HepG2 (cell line): ENCODE data around the gene NSD1. TPM values are rescaled to one million over a fixed set of nuclear protein-coding genes. Genes with fewer than 3 reads are reported as not detected.

ENCODE experiments used
- ATAC-seq: fragments of 200-7000 bp; cut with Tn5 transposase; 3 replicates; pipeline ENCODE4 v1.9.1; 2020; ENCODE audit warnings: mild to moderate bottlenecking, moderate library complexity
- BruUV-seq: library from RNA; stranded (reverse); fragments of 400-500 nt; replicated peaks from 2 replicates; lab custom pipeline; 2021; lab: Mats Ljungman, UMichigan
- CTCF ChIA-PET: fragments of 300-600 bp; formaldehyde crosslinking; extraction: SDS; loops from one replicate; lab custom pipeline; 2021; ENCODE audit warnings: low total read pairs, inconsistent platforms, low intra/inter-chr PET ratio; lab: Yijun Ruan, JAX
- POLR2A ChIA-PET: fragments of 350-600 bp; sonication (Branson Sonifier 250); formaldehyde crosslinking; loops from one replicate; lab custom pipeline; 2020; ENCODE audit warnings: antibody characterized with exemption, inconsistent platforms; lab: Yijun Ruan, JAX
- DNase-seq: peaks from one replicate; pipeline ENCODE4 v3.0.0-alpha.2; 2015; ENCODE audit warnings: low spot score
- FAIRE-seq: peaks from 3 replicates; lab custom pipeline; 2011; peaks lifted over from hg19 to GRCh38; lab: Jason Lieb, UNC
- H2AFZ ChIP-seq: one replicate; pipeline ENCODE4 v1.6.1; 2011; ENCODE audit warnings: low read length, inconsistent platforms
- H3K27ac ChIP-seq: fragments of 300-600 bp; 3 replicates; pipeline ENCODE4 v1.8.0; 2011; ENCODE audit warnings: mixed run types, mild to moderate bottlenecking, mixed read lengths, low read length, inconsistent platforms; ENCODE audit not compliant: insufficient read depth; ENCODE audit errors: extremely low read length
- H3K27me3 ChIP-seq, 2 experiments: fragments of 200-600 bp in 1 of 2; 2 replicates in 1 of 2; 3 replicates in 1 of 2; pipeline versions ENCODE4 v1.6.0 to v1.8.0; 2011; ENCODE audit warnings: low read length in 2 of 2, mild to moderate bottlenecking in 2 of 2, moderate library complexity in 2 of 2, inconsistent platforms in 1 of 2; ENCODE audit not compliant: insufficient read depth in 2 of 2, control insufficient read depth in 1 of 2
- H3K36me3 ChIP-seq, 2 experiments: fragments of 200-600 bp in 1 of 2; replicated peaks in 1 of 2; 2 replicates in 1 of 2; 3 replicates in 1 of 2; pipeline versions ENCODE4 v1.5.1 to v1.8.0; 2011; ENCODE audit warnings: low read length in 2 of 2, inconsistent platforms in 1 of 2; ENCODE audit not compliant: insufficient read depth in 2 of 2, control insufficient read depth in 1 of 2
- H3K4me1 ChIP-seq: 2 replicates; pipeline ENCODE4 v1.5.1; 2012; ENCODE audit warnings: low read length, inconsistent platforms; ENCODE audit not compliant: insufficient read depth
- H3K4me2 ChIP-seq: 2 replicates; pipeline ENCODE4 v1.6.0; 2011; ENCODE audit warnings: low read depth, low read length, inconsistent platforms
- H3K4me3 ChIP-seq, 3 experiments: fragments of 200-600 bp in 1 of 3; sonication (generic), shearing (Covaris generic) in 1 of 3; replicated peaks in 1 of 3; 2 replicates each; pipeline ENCODE4 v1.5.1; 2011 to 2016; ENCODE audit warnings: low read length in 3 of 3, inconsistent platforms in 2 of 3, low read depth in 2 of 3, mild to moderate bottlenecking in 2 of 3, control low read depth in 1 of 3, mixed read lengths in 1 of 3; ENCODE audit not compliant: insufficient read depth in 1 of 3
- H3K79me2 ChIP-seq: one replicate; pipeline ENCODE4 v1.6.1; 2011; ENCODE audit warnings: low read length, inconsistent platforms; ENCODE audit not compliant: insufficient read depth
- H3K9ac ChIP-seq: 2 replicates; pipeline ENCODE4 v1.6.0; 2011; ENCODE audit warnings: mild to moderate bottlenecking, low read depth, low read length, inconsistent platforms; ENCODE audit not compliant: insufficient read depth
- H3K9me3 ChIP-seq: 2 replicates; pipeline ENCODE4 v1.5.1; 2012; ENCODE audit warnings: mild to moderate bottlenecking, low read length
- H4K20me1 ChIP-seq: 2 replicates; pipeline ENCODE4 v1.6.0; 2011; ENCODE audit warnings: inconsistent platforms, mild to moderate bottlenecking, low read length, moderate library complexity; ENCODE audit not compliant: insufficient read depth
- AHDC1 ChIP-seq: sonication (generic); formaldehyde crosslinking; IDR thresholded peaks from 2 replicates; pipeline ENCODE4 v1.5.1; 2020; ENCODE audit warnings: mild to moderate bottlenecking, missing genetic modification reagents, borderline replicate concordance
- ARID5B ChIP-seq: IDR thresholded peaks from 2 replicates; pipeline ENCODE4 v1.4.0; 2020; ENCODE audit warnings: mild to moderate bottlenecking, missing genetic modification reagents
- DMAP1 ChIP-seq: IDR thresholded peaks from 2 replicates; pipeline ENCODE4 v1.6.1; 2016
- FOXO4 ChIP-seq: sonication (generic); formaldehyde crosslinking; conservative IDR thresholded peaks from 2 replicates; pipeline ENCODE4 v1.8.1; 2023; ENCODE audit warnings: missing genetic modification reagents
- NCOR1 ChIP-seq: fragments of 200-600 bp; sonication (generic); IDR thresholded peaks from 2 replicates; pipeline ENCODE4 v1.7.0; 2017; ENCODE audit warnings: antibody characterized with exemption, low read length, borderline replicate concordance
- NFIB ChIP-seq: sonication (generic); formaldehyde crosslinking; IDR thresholded peaks from 2 replicates; pipeline ENCODE4 v1.9.0; 2021; ENCODE audit warnings: missing genetic modification reagents, mild to moderate bottlenecking, borderline replicate concordance
- NFIC ChIP-seq: IDR thresholded peaks from 2 replicates; pipeline ENCODE4 v1.6.1; 2012; ENCODE audit warnings: mild to moderate bottlenecking, low read length, inconsistent platforms
- NR2F1 ChIP-seq, 2 experiments: fragments of 450-650 bp in 1 of 2; formaldehyde crosslinking in 1 of 2; IDR thresholded peaks; 2 replicates each; pipeline versions ENCODE4 v1.5.0 to v1.6.1; 2016 to 2020; ENCODE audit warnings: mild to moderate bottlenecking in 1 of 2, missing compliant biosample characterization in 1 of 2, missing genetic modification reagents in 1 of 2, moderate library complexity in 1 of 2
- XRCC5 ChIP-seq: fragments of 200-400 bp; formaldehyde crosslinking; optimal IDR thresholded peaks from 2 replicates; pipeline ENCODE3; 2017; ENCODE audit warnings: mild to moderate bottlenecking, low read length
- ZFAT ChIP-seq: sonication (generic); formaldehyde crosslinking; conservative IDR thresholded peaks from 2 replicates; pipeline ENCODE4 v1.8.1; 2023; ENCODE audit warnings: missing genetic modification reagents, inconsistent platforms
- ZNF598 ChIP-seq: sonication (generic); formaldehyde crosslinking; IDR thresholded peaks from 2 replicates; pipeline ENCODE4 v1.5.1; 2020; ENCODE audit warnings: mild to moderate bottlenecking, missing genetic modification reagents, borderline replicate concordance
- ZNF619 ChIP-seq: sonication (generic); formaldehyde crosslinking; IDR thresholded peaks from 2 replicates; pipeline ENCODE4 v1.4.0; 2020; ENCODE audit warnings: mild to moderate bottlenecking, missing genetic modification reagents
- ZNF816 ChIP-seq: sonication (generic); formaldehyde crosslinking; IDR thresholded peaks from 2 replicates; pipeline ENCODE4 v1.8.0; 2022; ENCODE audit warnings: missing genetic modification reagents, mild to moderate bottlenecking, borderline replicate concordance
- ZSCAN31 ChIP-seq: sonication (generic); formaldehyde crosslinking; IDR thresholded peaks from 2 replicates; pipeline ENCODE4 v1.5.0; 2020; ENCODE audit warnings: low read depth, mild to moderate bottlenecking, missing genetic modification reagents
- WGBS: methylation state at CpG from one replicate; pipeline ENCODE4 v1.1.6; 2017; ENCODE audit warnings: low lambda C conversion rate; 5-methylcytosine and 5-hydroxymethylcytosine counted together
- in situ Hi-C: cut with HindIII; loops from 2 replicates; pipeline ENCODE4 v1.10.0; 2017; ENCODE audit warnings: low pct_unique_long_range_greater_than_20kb; ENCODE audit not compliant: extremely low pct_ligation_motif_present
- intact Hi-C: fragments of 100-400 bp; cut with micrococcal nuclease; formaldehyde crosslinking; loops from one replicate; pipeline ENCODE4 v1.10.0; 2022; ENCODE audit not compliant: unreplicated experiment
- polyA plus RNA-seq, 8 experiments: library from polyadenylated mRNA; depleted of rRNA in 3 of 8; stranded (reverse) in 7 of 8; unstranded in 1 of 8; fragments of >200 nt; fragmentation: Illumina TruSeq in 4 of 8; extraction: Trizol in 4 of 8; gene quantifications; 2 replicates each; pipeline versions ENCODE4 v1.2.1 to v1.2.3, GENCODE V29; 2011 to 2016; ENCODE audit warnings: low read depth in 4 of 8, missing spikeins in 1 of 8, mixed read lengths in 1 of 8; ENCODE audit not compliant: insufficient read depth in 1 of 8
- total RNA-seq, 5 experiments: library from RNA; depleted of rRNA; stranded (reverse); fragments of >200 nt; fragmentation: Illumina TruSeq; extraction: Trizol; gene quantifications; 2 replicates each; pipeline ENCODE4 v1.2.3, GENCODE V29; 2016; ENCODE audit warnings: low read depth in 1 of 5

NSD1 gene
- total and polyA plus RNA-seq, 2 of the 13 experiments (the other 11 are each of a cell fraction or from before 2014, with no cell fraction given): 0.01 to 0.09 TPM

GRCh38 chr5:177349762-177350161 is 216.2 kb downstream of the NSD1 start:
- BruUV-seq: no TSS peak
- Histone ChIP-seq H3K9ac (peak overlapping the region; percentile 95; the same call in 1 of the 2 replicates), H3K27me3 (no peaks in the 10 kb centered on the region; a peak in 1 of 5 replicates), H3K4me3 (peak overlapping the region; percentile 92 to 98 (median 93); a peak in 5 of 6 replicates), H3K27ac (no peak overlapping the region), H3K9me3 (no peaks in the 10 kb centered on the region), H2AFZ (no peak overlapping the region), H3K36me3 (peaks cover 6 to 15% of the 10 kb centered on the region in 2 experiments), H3K79me2 (peaks cover 58% of the 10 kb centered on the region), H3K4me2 (peak overlapping the region; percentile 94), H3K4me1 (peaks cover 67% of the 10 kb centered on the region), H4K20me1 (no peaks in the 10 kb centered on the region)
- intact Hi-C loops: no loop called here
- 65% methylated on average over 5 of the region's 5 CpGs for WGBS
- ChIA-PET CTCF (no interaction called here), POLR2A (interaction anchor here (0.6 to 6.8 kb wide), 5 partner anchors 14 to 29 kb away, joined by 3 to 84 read pairs (median 41); no protein-coding TSS in a partner anchor)
- FAIRE-seq (no peak), DNase-seq (no peak), ATAC-seq (no peak)
- in situ Hi-C loops: loop anchor here (25.0 kb wide), 1 partner anchor 812 kb away; the partner anchor contains the start of genes CDHR2 and RNF44
- TF ChIP-seq ZSCAN31 (CRISPR knock-in tag): no peak
- no peak for TF ChIP-seq ZNF598
- no peak for TF ChIP-seq AHDC1 (CRISPR knock-in tag)
- TF ChIP-seq NR2F1 (CRISPR knock-in tag; IDR thresholded peaks at IDR 0.05): no peak
- no peak for TF ChIP-seq FOXO4 (CRISPR knock-in tag)
- no peak for TF ChIP-seq ZNF619
- TF ChIP-seq XRCC5: no peak
- no peak for TF ChIP-seq ZFAT (CRISPR knock-in tag)
- TF ChIP-seq ARID5B: no peak
- no peak for TF ChIP-seq NCOR1
- no peak for TF ChIP-seq NFIB
- no peak for TF ChIP-seq NFIC
- TF ChIP-seq ZNF816: no peak
- no peak for TF ChIP-seq DMAP1 (CRISPR knock-in tag)
